ENCODE data around the gene BIK.

- TF ChIP-seq REST (IDR thresholded peaks at IDR 0.05; ENCODE audit: low read depth, low read length) (no peak), CTCF (IDR thresholded peaks at IDR 0.05) (no peak)
Measured at GRCh38 chr22:43173566-43173965, 63.0 kb downstream of the BIK start.
